Measurements from ENCODE around the gene DYNC1I1.
A peak's percentile ranks its signal among the peaks of the same experiment; 100 is the strongest.

Gene DYNC1I1

GRCh38 chr7:95878677-95879076 is 106.3 kb downstream of the DYNC1I1 start:
- TF ChIP-seq, protein P1, sequence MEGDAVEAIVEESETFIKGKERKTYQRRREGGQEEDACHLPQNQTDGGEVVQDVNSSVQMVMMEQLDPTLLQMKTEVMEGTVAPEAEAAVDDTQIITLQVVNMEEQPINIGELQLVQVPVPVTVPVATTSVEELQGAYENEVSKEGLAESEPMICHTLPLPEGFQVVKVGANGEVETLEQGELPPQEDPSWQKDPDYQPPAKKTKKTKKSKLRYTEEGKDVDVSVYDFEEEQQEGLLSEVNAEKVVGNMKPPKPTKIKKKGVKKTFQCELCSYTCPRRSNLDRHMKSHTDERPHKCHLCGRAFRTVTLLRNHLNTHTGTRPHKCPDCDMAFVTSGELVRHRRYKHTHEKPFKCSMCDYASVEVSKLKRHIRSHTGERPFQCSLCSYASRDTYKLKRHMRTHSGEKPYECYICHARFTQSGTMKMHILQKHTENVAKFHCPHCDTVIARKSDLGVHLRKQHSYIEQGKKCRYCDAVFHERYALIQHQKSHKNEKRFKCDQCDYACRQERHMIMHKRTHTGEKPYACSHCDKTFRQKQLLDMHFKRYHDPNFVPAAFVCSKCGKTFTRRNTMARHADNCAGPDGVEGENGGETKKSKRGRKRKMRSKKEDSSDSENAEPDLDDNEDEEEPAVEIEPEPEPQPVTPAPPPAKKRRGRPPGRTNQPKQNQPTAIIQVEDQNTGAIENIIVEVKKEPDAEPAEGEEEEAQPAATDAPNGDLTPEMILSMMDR (IDR thresholded peaks at IDR 0.05; ENCODE audit: low read length, missing control alignments): no peak
- no peak for DNase-seq (ENCODE audit: low read depth)
- H3K4me3 ChIP-seq (replicated peaks; ENCODE audit: low read depth, low read length): no peak overlapping the region

DNA sequence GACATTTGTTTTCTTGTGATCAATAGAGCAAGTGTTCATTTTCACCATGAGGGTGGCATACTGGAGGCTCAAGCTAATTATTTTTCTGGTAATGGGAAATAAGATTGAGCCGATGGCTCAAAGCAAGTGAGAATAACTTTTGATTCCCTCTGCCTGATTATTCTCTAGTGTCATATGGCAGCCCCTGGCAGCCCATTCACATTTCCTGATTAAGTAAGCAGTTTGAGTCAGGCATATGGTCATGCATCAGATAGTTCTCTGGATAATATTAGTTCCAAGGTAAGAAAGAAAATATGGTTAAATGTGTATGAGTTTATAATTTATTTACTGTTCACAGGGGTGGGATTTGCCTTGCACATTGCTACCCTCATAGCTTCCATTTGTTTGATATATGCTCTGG is 109.2 kb downstream of the DYNC1I1 start:
- TF ChIP-seq, protein P1 (IDR thresholded peaks at IDR 0.05; ENCODE audit: low read length, missing control alignments): no peak
- H3K4me3 ChIP-seq (replicated peaks; ENCODE audit: low read depth, low read length): no peak overlapping the region
- DNase-seq (ENCODE audit: low read depth): no peak

DNA sequence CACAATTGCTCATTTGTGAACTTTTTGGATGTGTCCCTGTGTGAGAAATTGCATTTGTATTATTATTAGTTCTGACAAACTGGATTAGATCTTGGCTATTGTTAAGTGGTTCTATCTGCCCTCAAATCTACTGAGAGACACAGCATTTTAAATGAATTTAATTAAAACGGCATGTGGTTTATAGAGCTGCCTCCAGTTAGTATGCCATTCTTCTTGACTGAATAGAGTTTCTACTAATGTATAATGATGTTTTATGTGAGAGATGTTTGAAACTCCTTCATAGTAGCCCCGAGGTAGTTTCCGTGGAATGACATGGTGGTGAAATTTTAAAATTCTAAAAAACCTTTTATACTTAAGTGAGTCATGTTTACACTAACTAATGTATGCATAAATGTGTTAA is 110.9 kb downstream of the DYNC1I1 start:
- H3K4me3 ChIP-seq (replicated peaks; ENCODE audit: low read depth, low read length): no peak overlapping the region
- TF ChIP-seq, protein P1 (IDR thresholded peaks at IDR 0.05; ENCODE audit: low read length, missing control alignments): no peak
- no peak for DNase-seq (ENCODE audit: low read depth)

- peak; percentile 46 for DNase-seq (ENCODE audit: low read depth)
- H3K4me3 ChIP-seq (replicated peaks; ENCODE audit: low read depth, low read length): no peak overlapping the region
- TF ChIP-seq, protein P1 (IDR thresholded peaks at IDR 0.05; ENCODE audit: low read length, missing control alignments): no peak
These were observed 114.2 kb downstream of the DYNC1I1 start for GRCh38 chr7:95886501-95887090.

DNA sequence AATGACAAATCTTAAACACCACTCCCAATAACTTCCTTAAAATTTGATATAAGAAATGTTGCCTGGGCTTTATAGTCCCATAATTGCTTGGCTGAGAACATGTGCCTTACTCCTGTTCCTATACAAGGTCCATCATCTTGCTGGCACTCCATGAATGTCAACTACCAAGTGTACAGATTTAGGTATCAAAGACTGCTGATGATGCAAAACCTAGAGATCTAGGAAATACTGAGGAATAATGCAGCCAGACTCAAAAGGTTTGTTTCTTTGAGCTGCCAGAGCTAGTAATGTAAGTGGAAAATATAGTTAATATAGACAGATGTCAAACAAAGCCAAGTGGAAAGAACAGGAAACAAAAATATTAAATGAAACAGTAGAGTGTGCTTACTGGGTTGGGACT is 121.1 kb downstream of the DYNC1I1 start:
- TF ChIP-seq, protein P1 (IDR thresholded peaks at IDR 0.05; ENCODE audit: low read length, missing control alignments): no peak
- no peak overlapping the region for H3K4me3 ChIP-seq (replicated peaks; ENCODE audit: low read depth, low read length)
- DNase-seq (ENCODE audit: low read depth): no peak

DNA sequence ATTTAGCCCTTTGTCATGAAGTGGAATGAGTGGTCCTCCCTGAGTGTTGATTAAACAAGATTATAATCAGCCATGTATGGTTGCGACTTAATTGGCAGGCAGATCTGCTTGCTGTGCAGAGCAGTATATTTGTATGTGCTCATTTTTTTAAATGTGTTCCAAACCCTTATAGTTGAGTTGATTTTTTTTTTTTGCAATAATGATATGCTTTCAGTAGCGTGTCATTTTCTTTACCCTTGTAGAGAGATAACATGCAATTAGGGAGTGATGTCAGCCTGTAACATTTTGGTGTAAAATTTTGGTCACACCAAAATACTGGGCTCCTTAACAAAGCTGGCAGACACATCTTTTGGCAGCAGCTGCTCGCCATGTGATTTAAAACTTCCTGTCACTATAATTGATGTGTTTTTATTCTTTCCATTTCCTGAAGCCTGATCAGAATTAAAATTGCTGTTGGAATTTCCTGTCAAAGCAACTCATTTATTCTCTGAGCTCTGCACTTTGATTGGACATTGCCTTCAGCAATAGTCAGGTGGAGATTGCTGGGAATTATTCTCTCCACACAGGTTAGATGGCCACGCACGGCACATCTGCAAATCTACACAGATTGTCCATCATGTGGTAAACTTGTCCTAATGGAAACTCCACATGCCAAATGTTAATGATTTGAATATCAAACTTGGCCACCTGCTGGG is 125.3 kb downstream of the DYNC1I1 start:
- DNase-seq (ENCODE audit: low read depth): no peak
- no peak overlapping the region for H3K4me3 ChIP-seq (replicated peaks; ENCODE audit: low read depth, low read length)
- TF ChIP-seq, protein P1 (IDR thresholded peaks at IDR 0.05; ENCODE audit: low read length, missing control alignments): no peak
